ENCODE data around the gene DLX3. TPM values are rescaled to one million over a fixed set of nuclear protein-coding genes. Genes with fewer than 3 reads are reported as not detected.

Gene DLX3
- total RNA-seq (2014; rRNA removed; shearing (Covaris generic)) (not detected in 2 replicates), total RNA-seq (2022) (not detected in 2 replicates), Bru-seq, nascent RNA (not detected), BruChase-seq, experiment 1, labeled RNA remaining after a 6-hour chase (not detected), BruChase-seq, experiment 2, labeled RNA remaining after a 2-hour chase (not detected)
- long read RNA-seq: 0 reads

DNA sequence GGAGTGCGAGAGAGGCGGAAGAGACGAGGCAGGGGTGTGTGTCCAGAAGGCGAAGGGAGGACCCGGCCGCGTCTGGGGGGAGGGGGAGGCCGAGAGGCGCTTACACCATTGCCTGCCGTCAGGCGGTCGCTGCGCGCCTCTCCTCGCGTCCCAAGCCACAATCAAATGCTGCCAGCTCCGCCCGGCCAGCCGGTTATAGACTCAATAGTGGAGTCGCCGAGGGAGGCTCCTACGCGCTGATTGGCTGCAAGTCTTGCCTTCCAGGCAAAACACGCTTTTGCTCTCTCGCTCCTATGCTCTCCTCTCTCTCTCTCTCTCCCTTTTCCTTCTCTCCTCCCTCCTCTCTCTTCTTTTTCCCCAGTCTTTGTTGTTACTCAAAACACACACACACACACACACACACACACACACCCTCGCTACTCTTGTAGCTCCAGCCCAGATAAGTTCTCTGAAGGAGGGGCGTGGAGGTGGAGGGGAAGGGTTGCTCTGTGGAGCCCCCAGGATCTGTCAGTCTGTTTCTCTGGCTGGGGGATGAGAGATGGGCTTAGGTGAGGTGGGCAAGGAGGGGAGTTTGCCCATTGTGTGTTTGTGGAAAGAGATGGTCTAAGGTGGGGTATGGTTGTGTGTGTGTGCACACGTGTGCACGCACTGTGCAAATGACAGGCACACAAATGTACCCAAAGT, at the start of gene DLX3:
TSS of gene DLX3 (minus strand) at position 170 of the 684 bp plus-strand sequence. CDS start 226 bp downstream, outside the sequence.
- ChIA-PET POLR2A (no interaction called here), CTCF (ENCODE audit: unreplicated experiment) (interaction anchor here (0.6 to 1.4 kb wide), 2 partner anchors 42 to 113 kb away, joined by 3 to 5 read pairs; no protein-coding TSS in a partner anchor)
- H3K4me2 ChIP-seq (ENCODE audit: low read length): no peak within 1 kb of the TSS
- no peak within 1 kb of the TSS for H2AFZ ChIP-seq (ENCODE audit: low read length)
- no peaks in the 10 kb centered on the region for H3K9me2 ChIP-seq (ENCODE audit: insufficient read depth, low read length)
- no TSS peak for BruUV-seq (replicated peaks)
- no peak for TF ChIP-seq EZH2phosphoT487 (IDR thresholded peaks at IDR 0.05; ENCODE audit: borderline replicate concordance, low read depth, low read length)
- TF ChIP-seq, protein P1, sequence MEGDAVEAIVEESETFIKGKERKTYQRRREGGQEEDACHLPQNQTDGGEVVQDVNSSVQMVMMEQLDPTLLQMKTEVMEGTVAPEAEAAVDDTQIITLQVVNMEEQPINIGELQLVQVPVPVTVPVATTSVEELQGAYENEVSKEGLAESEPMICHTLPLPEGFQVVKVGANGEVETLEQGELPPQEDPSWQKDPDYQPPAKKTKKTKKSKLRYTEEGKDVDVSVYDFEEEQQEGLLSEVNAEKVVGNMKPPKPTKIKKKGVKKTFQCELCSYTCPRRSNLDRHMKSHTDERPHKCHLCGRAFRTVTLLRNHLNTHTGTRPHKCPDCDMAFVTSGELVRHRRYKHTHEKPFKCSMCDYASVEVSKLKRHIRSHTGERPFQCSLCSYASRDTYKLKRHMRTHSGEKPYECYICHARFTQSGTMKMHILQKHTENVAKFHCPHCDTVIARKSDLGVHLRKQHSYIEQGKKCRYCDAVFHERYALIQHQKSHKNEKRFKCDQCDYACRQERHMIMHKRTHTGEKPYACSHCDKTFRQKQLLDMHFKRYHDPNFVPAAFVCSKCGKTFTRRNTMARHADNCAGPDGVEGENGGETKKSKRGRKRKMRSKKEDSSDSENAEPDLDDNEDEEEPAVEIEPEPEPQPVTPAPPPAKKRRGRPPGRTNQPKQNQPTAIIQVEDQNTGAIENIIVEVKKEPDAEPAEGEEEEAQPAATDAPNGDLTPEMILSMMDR (conservative IDR thresholded peaks at IDR 0.05; ENCODE audit: low read length): no peak
- H3K36me3 ChIP-seq (ENCODE audit: insufficient read depth, low read length): no peaks in the 10 kb centered on the region
- no peaks in the 10 kb centered on the region for H3K79me2 ChIP-seq (ENCODE audit: insufficient read depth, low read depth, low read length)
- no peak for DNase-seq (ENCODE audit: low spot score)
- H3K4me3 ChIP-seq (ENCODE audit: low read depth, low read length, poor library complexity, severe bottlenecking): no peak within 1 kb of the TSS
- H3K27ac ChIP-seq (ENCODE audit: low read depth, low read length, poor library complexity, severe bottlenecking): no peak within 1 kb of the TSS
- no peaks in the 10 kb centered on the region for H4K20me1 ChIP-seq (ENCODE audit: insufficient read depth, low read length)
- intact Hi-C loops (cut with micrococcal nuclease; ENCODE audit: unreplicated experiment): loop anchor here (5.0 kb wide), 1 partner anchor 288 kb away; the partner anchor contains the start of gene SLC35B1
- H3K4me1 ChIP-seq (ENCODE audit: insufficient read depth, low read length, poor library complexity, severe bottlenecking): peaks cover 5% of the 10 kb centered on the region
- no peaks in the 10 kb centered on the region for H3K9me3 ChIP-seq (ENCODE audit: low read length)

DNA sequence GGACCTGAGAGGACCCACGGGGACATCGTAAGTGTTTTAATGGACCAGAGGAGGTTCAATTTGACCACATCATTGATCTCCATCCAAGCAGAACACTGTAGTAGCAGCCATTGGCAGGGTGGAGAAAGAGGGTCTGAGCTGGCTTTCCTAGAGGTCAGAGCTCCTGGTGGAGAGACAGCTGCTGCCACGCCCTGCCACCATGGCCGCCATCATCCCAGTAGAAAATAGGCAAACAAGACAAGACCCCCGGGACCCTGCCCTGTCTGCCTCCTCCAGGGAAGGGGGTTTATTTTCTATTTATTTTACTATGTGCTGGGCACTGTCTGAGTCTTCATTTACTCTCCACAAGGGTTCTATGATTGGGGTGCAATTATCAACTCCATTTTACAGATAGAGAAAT, 49.5 kb upstream of the DLX3 start:
- H3K9me2 ChIP-seq (ENCODE audit: insufficient read depth, low read length): no peaks in the 10 kb centered on the region
- ChIA-PET POLR2A (no interaction called here), CTCF (ENCODE audit: unreplicated experiment) (no interaction called here)
- DNase-seq (ENCODE audit: low spot score): no peak
- BruUV-seq (replicated peaks): no TSS peak
- H4K20me1 ChIP-seq (ENCODE audit: insufficient read depth, low read length): no peaks in the 10 kb centered on the region
- intact Hi-C loops (cut with micrococcal nuclease; ENCODE audit: unreplicated experiment): no loop called here
- H2AFZ ChIP-seq (ENCODE audit: low read length): no peak overlapping the region
- no peak overlapping the region for H3K4me3 ChIP-seq (ENCODE audit: low read depth, low read length, poor library complexity, severe bottlenecking)
- TF ChIP-seq EZH2phosphoT487 (IDR thresholded peaks at IDR 0.05; ENCODE audit: borderline replicate concordance, low read depth, low read length): no peak
- TF ChIP-seq, protein P1 (conservative IDR thresholded peaks at IDR 0.05; ENCODE audit: low read length): no peak
- no peaks in the 10 kb centered on the region for H3K79me2 ChIP-seq (ENCODE audit: insufficient read depth, low read depth, low read length)
- no peaks in the 10 kb centered on the region for H3K9me3 ChIP-seq (ENCODE audit: low read length)
- H3K36me3 ChIP-seq (ENCODE audit: insufficient read depth, low read length): no peaks in the 10 kb centered on the region
- no peak overlapping the region for H3K27ac ChIP-seq (ENCODE audit: low read depth, low read length, poor library complexity, severe bottlenecking)
- H3K4me2 ChIP-seq (ENCODE audit: low read length): no peak overlapping the region
- no peaks in the 10 kb centered on the region for H3K4me1 ChIP-seq (ENCODE audit: insufficient read depth, low read length, poor library complexity, severe bottlenecking)
